DMS53 treated with DMSO at 0.1 percent for 48 hours (cell line): ENCODE measurements around the gene RAVER2.

Experiments
- DNase-seq: peaks from one replicate; lab custom pipeline; 2025; ENCODE audit not compliant: unreplicated experiment; lab: John Stamatoyannopoulos, UW

The RAVER2 gene

GRCh38 chr1:64843675-64844074 is 98.8 kb downstream of the RAVER2 start:
- no peak for DNase-seq

DNA sequence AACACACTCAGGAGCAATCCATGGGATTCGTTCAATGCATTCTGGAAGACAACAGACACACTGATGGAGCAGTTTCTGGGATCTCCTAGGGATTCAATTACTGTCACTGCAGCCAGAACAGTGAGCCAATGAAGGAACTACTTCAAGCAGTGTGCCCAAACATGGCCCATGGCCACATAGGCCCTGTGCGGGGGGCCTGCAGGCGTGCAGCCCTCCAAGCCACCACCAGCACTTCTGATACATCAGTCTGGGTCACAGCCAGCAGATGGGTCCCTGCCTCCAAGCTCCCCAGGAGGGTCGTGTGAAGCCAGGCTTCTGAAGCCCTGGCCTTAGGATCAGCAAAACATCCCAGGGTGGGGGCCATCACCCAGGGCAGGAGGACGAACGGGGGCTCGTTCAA is 99.3 kb downstream of the RAVER2 start:
- no peak for DNase-seq

DNA sequence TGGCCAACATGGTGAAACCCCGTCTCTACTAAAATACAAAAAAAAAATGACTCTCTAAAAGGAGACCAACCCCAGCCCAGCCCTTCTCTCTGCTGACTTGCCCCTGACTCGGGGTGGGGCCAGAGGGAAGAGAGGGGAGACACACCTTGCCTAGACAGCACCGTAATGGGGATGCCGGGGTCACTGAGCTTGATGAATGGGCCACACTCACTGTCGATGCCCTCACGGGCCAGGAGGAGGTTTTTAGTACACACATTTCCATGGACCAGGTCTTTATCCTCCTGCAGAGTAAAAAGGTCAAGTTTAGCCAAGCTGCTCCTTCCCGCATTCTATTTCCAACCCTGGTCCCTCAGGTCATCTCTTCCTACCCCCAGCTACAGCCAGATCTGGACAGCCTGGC is 99.7 kb downstream of the RAVER2 start:
- no peak for DNase-seq

DNA sequence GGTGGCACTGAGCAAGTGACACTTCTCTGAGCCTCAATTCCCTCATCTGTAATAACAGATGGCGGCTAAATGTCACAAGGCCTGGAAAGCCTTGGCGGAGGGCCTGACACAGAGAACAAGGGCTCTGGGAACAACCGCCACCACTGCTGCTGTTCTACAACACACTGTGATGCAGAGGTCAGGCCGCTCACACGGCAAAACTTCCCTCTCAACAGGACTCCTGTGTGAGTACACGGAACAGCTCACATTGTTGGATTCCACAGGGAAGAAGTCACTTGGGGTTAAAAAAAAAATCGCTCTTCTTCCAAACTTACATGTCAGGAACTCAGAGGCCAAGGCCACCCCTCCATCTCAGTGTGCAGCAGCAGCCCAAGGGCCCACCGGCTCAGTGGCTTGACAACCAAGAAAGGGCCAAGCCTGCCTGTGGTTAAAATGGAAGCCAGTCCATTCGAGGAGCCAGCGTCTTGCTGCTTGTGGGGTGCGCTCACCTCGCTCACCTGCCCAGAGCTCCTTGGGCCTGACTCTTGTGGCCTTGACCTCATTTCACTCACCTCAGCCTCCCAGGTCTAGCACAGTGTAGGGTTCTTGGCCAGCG is 101.1 kb downstream of the RAVER2 start:
- DNase-seq = no peak

DNA sequence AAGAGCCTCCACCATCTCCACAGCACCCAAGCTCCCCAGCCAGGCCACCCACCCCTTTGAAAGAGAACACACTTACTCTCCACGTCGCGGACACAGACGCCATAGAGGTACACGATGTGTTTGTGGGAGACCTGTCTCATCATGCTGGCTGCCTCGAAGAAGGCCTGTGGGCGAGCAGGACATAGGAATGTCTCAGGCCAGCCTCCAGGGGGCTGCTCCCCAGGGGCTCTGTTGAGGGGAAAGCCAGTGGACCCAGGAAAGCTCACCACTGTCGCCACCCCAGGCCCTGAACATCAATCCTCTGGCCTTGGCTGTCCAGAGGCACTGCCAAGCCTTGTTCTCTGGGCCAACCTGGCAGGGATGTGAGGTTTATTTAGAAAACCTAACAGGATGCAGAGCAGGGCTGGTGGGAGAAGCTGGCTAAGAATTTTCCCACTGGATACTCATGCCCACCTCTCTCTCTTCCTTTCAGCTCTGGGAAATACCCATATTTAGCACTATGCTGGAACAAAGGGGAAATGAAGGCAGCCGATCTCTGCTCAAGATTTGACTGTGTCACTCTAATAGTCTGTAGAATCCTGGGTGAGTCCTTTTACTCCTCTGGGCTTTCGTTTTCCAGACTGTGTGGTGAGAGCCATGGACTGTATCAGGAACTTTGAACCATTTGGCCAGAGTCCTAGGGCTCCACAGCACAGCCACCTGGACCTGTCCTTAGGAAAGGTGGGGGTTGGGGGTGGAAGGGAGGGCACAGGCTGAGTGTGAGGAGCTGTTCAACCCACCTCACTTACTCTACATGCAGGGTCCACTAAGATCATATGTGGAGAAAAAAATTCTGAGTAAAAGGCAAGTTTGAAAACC is 101.9 kb downstream of the RAVER2 start:
- no peak for DNase-seq

DNA sequence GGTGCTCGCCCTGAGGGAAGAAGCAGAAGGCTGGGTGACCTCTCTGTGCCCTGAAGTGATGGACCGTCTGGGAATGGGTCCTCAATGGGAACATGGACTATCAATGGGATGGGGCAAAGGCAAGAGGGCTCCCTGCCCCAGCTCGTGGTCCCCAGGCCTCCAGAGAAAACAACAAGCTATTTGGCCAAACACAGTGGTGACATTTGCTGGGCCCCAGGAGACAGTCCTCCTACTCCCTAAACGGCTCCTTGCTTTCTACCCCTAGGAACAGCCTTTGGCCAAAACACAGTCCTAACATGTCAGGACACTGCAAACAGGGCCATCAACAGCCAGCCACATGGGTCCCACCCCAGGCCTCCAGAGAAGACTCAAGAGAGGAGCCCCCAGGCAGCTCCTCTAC is 102.8 kb downstream of the RAVER2 start:
- DNase-seq = no peak

GRCh38 chr1:64848136-64848535 is 103.3 kb downstream of the RAVER2 start:
- no peak for DNase-seq

DNA sequence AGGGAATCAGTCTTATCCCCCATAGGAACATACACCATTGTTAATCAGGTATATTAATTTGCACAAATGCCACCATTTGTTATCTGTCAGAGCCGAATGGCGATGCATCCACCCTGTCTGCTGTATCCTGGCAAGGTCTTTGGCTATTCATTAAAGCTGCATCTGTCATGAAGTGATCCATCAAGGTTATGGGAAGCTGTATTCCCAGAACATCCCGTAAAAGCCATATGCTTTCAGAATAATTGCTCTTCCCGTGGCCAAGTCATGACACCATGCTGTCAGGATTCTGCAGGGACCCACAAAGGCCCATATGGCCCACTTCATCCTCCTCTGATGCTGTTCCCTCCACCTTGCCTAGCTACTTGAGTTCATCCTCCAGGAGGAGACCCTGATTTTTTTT is 103.9 kb downstream of the RAVER2 start:
- DNase-seq = no peak

DNA sequence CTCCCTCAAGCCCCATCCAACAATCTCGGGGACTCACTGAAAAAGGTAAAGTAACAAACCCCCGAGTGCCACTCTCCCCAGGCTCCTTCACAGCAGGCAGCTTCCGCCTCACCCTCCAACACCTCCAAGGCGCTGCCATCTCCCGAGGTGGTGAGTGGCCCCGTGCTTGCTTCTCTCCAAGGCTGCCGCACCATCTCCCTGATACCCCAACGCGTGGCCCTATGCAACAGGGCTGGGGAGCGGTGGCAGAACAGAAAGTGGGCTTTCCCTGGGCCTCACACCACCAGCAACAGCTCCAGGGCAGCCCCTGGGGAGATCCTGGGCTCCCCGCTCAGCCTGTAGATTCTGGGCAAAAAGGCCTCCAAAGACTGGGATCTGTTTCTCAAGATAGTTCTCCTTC is 105.1 kb downstream of the RAVER2 start:
- DNase-seq = no peak

DNA sequence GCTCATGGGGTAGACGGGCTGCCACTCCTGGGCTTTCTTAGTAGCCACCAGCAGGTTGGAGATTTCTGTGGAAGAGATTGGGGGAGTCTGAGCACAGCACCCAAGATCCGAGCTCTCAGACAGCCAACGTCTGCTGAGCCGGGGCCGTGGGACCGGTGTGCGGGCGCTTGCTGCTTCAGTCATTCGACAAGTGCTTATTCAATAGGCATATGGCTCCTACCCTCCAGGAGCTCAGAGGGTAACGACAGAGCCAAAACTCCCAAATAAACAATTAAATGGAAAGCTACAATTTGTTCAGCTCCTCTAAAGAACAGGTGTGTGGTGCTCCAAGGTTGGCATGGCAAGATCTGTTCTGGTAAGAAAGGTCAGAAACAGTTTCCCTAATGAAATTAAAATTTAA is 106.0 kb downstream of the RAVER2 start:
- no peak for DNase-seq

GRCh38 chr1:64851664-64852063 is 106.8 kb downstream of the RAVER2 start:
- DNase-seq = no peak

- no peak for DNase-seq
These were observed 109.8 kb downstream of the RAVER2 start for GRCh38 chr1:64854674-64855073.

DNA sequence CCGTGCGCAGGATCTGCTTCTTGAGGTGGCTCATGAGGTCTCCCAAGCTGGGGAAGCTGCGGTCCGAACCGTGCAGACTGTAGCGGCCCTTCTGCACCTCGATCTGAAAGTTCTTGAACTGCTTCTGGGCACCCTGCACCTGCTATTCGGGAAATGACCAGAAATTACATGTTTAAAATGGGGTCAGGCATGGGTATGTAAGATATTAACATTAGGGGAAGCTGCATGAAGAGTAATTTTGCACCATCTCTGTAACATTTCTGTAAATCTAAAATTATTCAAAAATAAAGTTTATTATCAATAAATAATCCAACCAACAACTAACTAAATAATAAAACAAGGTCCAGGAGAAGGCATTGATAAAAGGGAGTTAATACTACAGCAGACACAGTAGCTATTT is 110.7 kb downstream of the RAVER2 start:
- DNase-seq = no peak

DNA sequence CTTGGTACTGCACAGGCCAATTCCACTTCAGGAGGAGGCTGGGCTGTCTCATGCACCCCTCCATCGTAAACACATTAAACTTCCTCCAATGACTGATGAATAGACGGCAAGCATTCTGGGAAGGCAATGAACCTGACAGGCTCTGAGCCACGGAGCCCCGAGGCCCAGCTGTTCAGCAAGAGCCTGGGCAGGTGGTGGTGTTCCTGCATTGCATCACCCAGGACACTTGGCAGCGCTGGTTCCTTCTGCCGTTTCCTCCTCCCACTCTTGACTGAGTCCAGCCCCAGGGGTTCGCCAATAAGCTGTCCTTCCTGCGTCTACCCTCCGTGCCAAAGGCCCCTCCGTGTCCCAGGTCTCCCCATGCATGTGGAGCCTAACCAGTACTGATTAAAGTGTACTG is 111.7 kb downstream of the RAVER2 start:
- DNase-seq = no peak

GRCh38 chr1:64857347-64857746 is 112.5 kb downstream of the RAVER2 start:
- DNase-seq = no peak

DNA sequence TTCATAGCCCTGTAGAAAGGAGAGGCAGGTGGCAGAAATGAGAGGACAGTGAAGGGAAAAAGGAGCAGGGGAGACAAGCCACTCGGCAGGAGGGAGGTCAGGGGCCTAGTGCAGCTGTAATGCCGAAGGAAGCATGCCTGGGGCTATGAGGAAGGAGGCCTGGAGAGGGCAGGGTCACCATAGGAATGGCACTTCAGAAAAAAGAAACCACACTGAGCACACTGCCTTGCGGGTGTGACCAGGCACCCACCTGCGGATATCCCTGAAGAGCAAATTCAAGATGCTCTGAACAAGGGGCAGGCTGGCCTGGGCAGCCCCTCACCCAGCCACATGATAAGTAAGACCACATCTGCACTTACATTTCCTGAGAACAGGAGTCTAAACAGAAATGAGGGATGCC is 116.7 kb downstream of the RAVER2 start:
- no peak for DNase-seq

- peak; percentile 87 for DNase-seq
These were observed 119.4 kb downstream of the RAVER2 start for GRCh38 chr1:64864018-64864940.

DNA sequence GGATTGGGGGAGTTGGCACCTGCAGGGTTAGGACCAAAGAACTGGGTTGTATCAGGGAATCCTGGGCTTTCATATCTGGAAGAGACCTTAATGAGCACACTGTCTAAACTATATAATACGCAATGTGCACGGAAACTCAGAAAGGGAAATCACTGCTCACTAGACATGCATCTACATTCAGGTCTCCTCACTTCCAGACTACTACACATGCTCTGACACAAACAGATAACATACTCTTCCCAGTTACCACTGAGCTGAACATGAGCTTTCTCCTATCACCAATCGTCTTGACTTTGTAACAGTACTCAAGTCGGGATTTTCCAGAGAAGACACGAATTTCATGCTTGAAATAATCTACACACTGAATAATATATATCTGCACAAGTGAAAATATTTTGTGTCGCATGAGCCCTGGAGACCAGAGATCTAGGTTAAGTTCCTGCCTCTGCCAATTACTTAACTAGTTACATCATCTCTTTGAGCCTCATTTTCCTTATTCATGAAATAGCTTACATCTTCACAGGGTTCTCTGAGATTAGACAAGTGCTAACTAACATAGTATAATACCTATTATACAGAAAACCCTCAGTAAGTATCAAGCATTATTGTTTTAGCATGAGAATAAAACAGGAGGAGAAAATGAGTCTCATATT is 120.4 kb downstream of the RAVER2 start:
- no peak for DNase-seq

- DNase-seq = no peak
These were observed 121.8 kb downstream of the RAVER2 start for GRCh38 chr1:64866689-64867088.

DNA sequence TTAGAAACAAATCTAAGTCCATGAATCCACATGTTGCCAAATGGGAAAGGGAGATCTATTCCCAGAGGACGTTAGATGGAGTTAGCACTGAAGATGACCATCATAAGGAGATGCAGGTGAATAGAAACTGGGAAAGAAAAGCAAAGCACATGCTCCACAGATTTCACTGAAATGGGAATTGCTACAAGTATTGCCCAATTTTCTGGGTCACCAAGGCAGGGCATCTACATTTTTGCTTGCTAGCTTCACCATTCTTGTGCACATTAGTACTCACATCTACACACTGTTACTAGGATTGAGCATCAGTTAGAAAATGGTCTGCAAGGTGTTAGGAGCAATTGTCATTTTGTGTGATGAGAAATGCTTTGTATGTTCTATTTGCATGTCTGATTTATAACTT is 122.4 kb downstream of the RAVER2 start:
- DNase-seq = no peak

DNA sequence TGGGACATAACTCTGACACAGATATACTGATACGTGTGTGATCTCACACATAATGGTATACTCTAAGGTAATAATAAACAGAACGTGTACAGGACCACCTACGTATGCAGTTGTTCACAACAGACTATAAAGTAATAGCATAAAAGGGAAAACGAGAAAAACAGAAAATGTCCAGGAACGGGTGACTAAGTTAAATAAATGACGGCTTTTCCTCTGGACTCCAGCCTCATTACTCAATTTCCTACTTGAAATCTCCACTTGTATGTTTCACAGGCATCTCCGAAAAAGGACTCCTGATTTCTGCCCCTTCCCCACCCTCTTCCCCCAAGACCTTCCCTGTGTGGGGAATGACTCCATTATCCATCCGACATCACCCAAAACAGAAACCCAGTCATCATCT is 126.4 kb downstream of the RAVER2 start:
- no peak for DNase-seq
